ENCODE results near the gene ROPN1L.
"Not testable (repeated sequence)": the region's sequence is repeated elsewhere in the genome, so short reads cannot be mapped to it uniquely, and the experiment has no call there.

ROPN1L gene

DNA sequence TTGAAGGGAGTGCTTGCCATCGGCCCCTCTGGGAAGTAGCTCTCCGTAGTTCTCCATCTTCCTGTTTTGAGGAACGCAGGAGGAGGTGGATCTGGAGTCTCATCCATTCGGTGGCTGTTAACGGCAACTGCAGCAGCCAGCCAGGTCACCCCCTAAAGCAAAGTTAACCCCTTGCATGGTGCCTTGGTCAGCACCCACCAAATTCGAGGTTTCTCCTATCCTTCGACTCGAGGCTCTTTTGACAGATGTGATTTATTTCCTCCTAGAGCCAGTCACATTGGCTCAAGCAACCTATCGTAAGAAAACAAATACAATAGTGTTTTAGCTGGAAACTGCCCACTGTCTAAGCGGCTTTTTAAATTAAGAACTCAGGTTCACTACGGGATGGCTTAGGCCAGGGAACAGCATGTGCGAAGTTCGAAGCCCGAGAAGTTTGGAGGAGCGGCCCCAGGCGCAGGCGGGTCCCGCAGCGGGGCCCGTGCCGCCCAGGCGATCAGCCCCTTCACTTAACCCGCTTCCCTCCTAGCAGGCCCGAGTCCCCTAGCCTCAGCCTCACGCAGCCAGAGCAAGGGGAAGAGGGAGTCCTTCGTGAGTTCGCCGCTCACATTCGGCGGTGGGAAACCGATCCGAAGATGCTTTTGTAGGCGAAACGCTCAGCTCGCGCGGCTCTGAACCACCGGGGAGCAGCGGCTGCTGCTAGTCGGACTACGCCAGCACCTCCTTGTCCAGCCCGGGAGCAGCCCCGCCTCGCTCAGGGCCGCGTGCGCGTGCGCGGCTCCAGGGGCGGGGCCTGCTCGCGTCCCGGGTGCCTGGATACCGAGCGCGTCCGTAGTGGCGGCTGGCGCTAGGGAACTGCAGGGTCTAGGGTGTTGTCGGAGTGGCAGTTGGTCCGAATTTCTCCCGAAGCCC, at the start of gene ROPN1L:
TSS of gene ROPN1L (plus strand) at position 797 of the 909 bp plus-strand sequence. CDS start 289 bp downstream, outside the sequence.
- FAIRE-seq (peak; percentile 62), DNase-seq (ENCODE audit: insufficient read length, low spot score) (peak; percentile 96)
- peak; percentile 62 for TF ChIP-seq POLR2A (IDR thresholded peaks at IDR 0.05; ENCODE audit: low read depth, low read length)

DNA sequence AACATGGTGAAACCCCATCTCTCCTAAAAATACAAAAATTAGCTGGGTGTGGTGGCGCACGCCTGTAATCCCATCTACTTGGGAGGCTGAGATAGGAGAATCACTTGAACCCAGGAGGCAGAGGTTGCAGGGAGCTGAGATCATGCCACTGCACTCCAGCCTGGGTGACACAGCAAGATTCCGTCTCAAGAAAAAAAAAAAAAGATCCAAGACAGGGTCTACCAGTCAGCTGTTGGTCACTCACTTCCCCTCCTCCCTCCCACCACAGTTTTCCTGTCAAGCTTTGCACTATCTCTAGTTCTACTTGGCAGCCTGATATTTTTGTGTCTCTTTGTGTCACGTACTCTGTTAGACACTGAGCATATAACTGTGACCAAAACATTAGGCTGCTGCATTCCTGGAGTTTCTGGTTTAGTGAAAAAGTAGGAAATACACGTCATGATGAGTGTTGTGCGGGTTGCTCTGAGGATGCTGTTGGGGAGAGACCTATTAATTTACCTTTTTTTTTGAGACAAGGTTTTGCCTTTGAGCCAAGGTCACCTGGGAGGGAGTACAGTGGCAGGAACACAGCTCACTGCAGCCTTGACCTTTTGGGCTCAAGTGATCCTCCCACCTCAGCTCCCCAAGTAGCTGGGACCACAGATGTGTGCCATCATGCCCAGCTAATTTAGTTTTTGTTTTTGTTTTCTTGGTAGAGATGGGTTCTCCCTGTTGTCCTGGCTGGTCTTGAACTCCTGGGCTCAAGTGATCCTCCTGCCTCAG, 48.9 kb upstream of the ROPN1L start:
- peak; percentile 11 for FAIRE-seq
- not testable (repeated sequence) for DNase-seq (ENCODE audit: insufficient read length, low spot score)

DNA sequence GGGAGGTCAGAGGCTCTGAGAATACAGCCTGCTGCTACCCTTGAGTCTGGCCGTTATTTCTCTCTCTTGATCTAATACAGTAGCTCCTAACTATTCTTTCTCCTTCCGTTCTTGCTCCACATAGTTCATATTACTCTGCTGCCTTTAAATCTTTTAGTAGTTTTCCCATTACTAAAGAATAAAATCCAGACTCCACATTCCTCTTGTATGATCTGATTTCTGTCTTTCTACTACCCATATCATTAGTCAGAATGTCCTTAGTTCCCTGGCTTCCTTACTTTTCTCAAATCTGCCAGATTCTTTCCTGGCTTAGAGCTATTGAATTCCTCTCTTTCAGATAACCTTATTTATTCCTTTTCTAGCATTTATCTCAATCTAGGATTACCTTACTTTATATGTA, 48.2 kb upstream of the ROPN1L start:
- no peak for TF ChIP-seq POLR2A (IDR thresholded peaks at IDR 0.05; ENCODE audit: low read depth, low read length)
- no peak for FAIRE-seq
- no peak for DNase-seq (ENCODE audit: insufficient read length, low spot score)

DNA sequence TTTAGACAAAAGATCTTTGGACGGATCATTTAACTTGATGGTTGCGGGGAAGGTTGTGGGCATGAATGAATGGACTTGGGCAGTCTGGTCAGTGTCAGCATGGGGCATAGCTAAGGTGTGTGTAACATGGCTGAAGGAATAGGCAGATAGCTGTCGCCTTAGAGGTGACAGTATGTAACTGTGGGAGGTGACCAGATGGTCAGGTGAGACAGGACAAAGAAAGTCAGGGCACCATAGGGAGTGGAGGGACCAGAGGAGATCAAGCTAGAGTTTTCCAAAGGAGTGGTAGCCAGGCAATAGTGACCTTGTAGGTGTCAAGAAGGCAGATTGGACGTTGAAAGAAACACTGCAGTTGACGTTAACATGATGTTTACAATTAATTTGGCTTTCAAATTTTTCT, 45.1 kb upstream of the ROPN1L start:
- FAIRE-seq (no peak), DNase-seq (ENCODE audit: insufficient read length, low spot score) (no peak)
- no peak for TF ChIP-seq POLR2A (IDR thresholded peaks at IDR 0.05; ENCODE audit: low read depth, low read length)

DNA sequence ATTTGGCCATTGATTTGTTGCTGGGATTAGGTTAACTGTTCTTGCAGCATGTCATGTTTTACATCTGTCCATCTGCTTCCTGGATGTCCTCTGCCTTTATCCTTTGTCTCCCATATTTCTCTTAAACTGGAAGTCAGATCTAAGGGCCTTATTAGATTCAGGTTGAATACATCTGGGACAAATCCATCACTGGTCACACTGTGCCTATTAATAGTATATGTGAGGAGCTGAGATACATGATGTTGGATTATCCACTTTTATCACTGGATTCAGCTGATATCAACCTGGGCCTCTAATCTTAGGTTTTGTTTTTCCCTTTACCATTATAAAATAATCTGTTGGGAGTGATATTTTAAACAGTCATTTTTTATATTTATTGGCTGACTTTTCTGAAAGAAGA, 41.8 kb upstream of the ROPN1L start:
- DNase-seq (ENCODE audit: insufficient read length, low spot score) (no peak), FAIRE-seq (no peak)
- TF ChIP-seq POLR2A (IDR thresholded peaks at IDR 0.05; ENCODE audit: low read depth, low read length): no peak

DNA sequence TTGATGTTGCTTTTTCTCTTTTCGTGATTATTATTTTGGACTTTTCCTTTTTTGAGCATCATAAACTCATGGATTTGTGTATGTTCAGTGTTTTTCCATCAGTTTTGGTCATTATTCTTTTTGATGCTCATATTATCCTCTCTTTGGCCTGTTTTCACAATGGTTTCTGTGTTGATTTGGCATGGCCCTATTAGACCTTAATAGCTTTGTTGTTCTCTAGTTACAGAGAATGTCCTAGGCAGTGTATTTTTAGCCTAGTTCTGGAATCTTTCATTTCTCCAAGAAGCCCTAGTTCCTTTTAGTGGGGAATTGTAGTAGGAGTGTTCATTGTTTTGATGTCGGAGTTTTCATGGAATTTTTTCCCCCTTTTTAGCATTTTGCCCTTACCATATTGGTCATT, 41.3 kb upstream of the ROPN1L start:
- no peak for TF ChIP-seq POLR2A (IDR thresholded peaks at IDR 0.05; ENCODE audit: low read depth, low read length)
- no peak for DNase-seq (ENCODE audit: insufficient read length, low spot score)
- FAIRE-seq: peak; percentile 11

DNA sequence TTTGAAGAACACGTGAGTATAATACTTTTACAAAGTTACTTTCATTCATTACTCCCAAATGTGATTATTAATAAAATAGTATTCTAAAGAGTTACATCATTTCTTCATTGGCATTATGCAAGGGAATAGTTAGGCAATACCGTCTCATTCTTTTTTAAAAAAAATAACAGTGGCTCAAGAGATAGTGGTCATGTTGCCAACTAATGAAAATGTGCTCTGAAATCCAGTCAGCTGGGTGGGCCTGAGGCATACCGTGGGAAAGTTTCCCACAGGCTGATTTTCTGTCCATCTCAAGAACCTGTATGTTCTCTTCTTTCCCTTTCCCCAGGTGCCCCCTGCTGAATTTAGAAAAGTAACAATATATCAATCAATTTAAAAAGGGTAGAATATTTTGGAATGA, 40.8 kb upstream of the ROPN1L start:
- no peak for FAIRE-seq
- no peak for TF ChIP-seq POLR2A (IDR thresholded peaks at IDR 0.05; ENCODE audit: low read depth, low read length)
- DNase-seq (ENCODE audit: insufficient read length, low spot score): no peak

DNA sequence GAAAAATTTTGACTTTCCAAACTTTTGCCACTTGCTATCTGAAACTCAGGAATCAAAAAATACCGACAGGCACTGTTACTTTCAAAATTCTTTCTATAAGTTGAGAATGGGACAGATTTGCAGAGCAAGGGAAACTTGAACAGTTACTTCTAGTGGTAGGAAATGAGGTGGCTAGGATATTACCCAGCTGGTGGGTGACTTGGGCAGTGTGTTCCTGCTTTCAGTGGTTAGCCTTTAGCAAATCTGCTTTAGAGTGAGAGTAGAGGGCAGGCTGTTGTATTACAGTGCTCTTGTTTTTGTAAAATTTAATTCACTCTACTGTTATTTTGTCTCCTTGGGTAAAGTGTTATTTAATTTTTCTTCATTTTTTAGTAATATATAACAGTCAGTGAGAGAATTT, 40.2 kb upstream of the ROPN1L start:
- FAIRE-seq: no peak

DNA sequence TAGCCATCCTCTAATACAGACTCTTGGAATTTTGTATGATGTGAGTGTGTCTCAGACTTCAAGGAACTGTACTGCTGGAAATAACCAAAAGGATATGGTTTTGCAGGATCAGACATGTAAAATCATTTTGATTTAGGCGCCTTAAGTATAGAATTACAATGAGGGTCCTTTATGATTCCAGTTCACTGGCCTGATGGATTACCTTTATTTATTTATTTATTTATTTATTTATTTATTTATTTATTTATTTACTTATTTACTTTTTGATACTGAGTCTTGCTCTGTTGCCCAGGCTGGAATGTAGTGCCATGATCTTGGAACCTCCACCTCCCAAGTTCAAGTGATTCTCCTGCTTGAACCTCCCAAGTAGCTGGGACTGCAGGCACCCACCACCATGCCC, 37.9 kb upstream of the ROPN1L start:
- DNase-seq (ENCODE audit: insufficient read length, low spot score) (no peak), FAIRE-seq (no peak)
- no peak for TF ChIP-seq POLR2A (IDR thresholded peaks at IDR 0.05; ENCODE audit: low read depth, low read length)

More for the DNA sequence above, 40.2 kb upstream of the ROPN1L start:
- TF ChIP-seq POLR2A (IDR thresholded peaks at IDR 0.05; ENCODE audit: low read depth, low read length): no peak
- no peak for DNase-seq (ENCODE audit: insufficient read length, low spot score)

DNA sequence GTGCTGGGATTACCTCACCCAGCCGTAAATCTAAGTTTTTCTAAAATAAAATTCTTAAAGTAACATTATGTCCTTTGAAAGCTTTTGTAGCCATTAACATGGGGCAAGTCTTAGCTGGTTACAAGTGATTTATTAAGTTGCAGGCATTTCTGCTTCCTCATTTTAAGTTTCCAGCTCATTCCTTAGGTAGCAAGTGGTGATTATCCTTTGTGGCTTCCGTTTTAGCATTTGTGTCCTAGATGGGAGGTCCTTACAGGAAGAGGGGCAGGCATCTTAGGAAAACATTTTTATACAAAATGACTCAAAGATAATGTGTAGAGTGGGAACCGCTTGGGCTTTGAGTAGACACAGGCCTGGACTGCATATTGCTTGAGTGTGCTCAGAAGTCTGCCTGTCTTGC, 35.0 kb upstream of the ROPN1L start:
- DNase-seq (ENCODE audit: insufficient read length, low spot score): no peak
- FAIRE-seq: no peak
- TF ChIP-seq POLR2A (IDR thresholded peaks at IDR 0.05; ENCODE audit: low read depth, low read length): no peak

DNA sequence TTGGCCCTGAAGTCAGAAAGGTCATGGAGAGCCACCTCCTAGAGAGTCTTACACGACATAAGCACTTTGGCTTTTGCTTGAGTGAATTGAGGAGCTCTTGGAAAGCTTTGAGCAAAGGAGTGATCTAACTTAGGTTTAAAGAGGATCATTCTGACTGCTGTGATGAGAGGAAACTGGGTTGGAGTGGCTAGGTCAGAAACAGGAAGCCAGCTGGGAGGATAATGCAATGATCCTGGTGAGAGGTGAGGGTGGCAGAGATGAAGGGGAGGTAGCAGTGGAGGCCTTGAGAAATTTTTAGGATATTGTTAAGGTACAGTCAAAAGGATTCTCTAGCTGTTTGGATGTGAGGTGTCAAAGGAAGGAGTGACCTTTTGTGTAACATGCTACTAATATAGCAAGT, 32.2 kb upstream of the ROPN1L start:
- no peak for TF ChIP-seq POLR2A (IDR thresholded peaks at IDR 0.05; ENCODE audit: low read depth, low read length)
- DNase-seq (ENCODE audit: insufficient read length, low spot score): no peak

DNA sequence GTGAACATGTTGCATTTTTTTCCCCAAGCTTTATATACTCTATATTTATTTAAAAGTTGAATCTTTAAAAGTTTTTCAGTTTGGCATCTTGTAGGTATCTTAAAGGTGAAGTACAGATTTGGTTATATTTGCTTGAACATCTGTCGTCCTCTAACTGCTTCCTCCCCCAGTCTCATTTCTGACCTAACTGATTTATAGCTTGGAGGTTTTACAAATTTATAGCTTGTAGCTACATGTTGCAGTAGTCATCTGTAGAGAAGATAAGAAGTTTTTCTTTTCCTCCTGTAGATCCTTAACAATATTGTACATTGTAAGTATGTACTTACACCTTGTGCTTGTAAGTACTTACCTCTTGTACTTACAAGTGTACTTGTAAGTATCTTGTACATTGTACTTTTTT, 31.0 kb upstream of the ROPN1L start:
- DNase-seq (ENCODE audit: insufficient read length, low spot score): no peak
- FAIRE-seq: no peak
- no peak for TF ChIP-seq POLR2A (IDR thresholded peaks at IDR 0.05; ENCODE audit: low read depth, low read length)

More for the DNA sequence above, 32.2 kb upstream of the ROPN1L start:
- peak; percentile 33 for FAIRE-seq

DNA sequence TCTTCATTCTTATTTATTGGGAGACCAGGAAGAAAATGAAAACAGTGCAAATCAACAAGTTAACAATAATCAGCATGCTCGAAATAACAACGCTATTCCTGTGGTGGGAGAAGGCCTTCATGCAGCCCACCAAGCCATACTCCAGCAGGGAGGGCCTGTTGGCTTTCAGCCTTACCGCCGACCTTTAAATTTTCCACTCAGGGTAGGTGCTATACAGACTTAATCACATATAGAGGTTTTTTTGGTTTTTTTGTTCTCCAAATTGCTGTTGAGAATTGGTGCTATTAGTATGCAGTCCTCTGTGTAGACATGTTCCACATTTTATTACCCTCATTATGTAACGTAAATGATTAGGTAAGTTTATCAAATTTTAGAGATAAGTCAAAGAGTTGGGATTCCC, 30.3 kb upstream of the ROPN1L start:
- no peak for DNase-seq (ENCODE audit: insufficient read length, low spot score)
- FAIRE-seq: no peak
- TF ChIP-seq POLR2A (IDR thresholded peaks at IDR 0.05; ENCODE audit: low read depth, low read length): no peak

DNA sequence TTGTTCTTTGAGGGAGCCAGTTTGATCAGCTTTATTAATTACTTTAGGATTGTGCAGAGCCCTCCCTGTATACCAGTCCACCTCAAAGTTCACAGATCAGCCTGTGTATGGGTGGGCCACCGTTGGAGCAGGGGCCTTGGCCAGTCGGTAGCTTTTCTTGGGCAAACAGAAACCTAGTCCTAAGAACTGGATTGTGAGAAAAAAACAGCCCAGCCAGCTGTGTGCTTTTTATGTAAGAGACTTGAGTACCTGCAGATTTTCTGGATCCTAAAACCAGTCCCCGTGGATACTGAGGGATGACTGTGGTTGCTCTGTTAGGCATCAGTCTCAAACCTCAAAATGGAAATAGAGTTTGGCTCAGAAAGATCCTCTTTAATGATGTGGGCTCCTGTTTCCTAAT, 24.8 kb upstream of the ROPN1L start:
- no peak for TF ChIP-seq POLR2A (IDR thresholded peaks at IDR 0.05; ENCODE audit: low read depth, low read length)
- FAIRE-seq (no peak), DNase-seq (ENCODE audit: insufficient read length, low spot score) (no peak)

All from H54 (cell line).